ENCODE results near the gene LEPROT.

DNA sequence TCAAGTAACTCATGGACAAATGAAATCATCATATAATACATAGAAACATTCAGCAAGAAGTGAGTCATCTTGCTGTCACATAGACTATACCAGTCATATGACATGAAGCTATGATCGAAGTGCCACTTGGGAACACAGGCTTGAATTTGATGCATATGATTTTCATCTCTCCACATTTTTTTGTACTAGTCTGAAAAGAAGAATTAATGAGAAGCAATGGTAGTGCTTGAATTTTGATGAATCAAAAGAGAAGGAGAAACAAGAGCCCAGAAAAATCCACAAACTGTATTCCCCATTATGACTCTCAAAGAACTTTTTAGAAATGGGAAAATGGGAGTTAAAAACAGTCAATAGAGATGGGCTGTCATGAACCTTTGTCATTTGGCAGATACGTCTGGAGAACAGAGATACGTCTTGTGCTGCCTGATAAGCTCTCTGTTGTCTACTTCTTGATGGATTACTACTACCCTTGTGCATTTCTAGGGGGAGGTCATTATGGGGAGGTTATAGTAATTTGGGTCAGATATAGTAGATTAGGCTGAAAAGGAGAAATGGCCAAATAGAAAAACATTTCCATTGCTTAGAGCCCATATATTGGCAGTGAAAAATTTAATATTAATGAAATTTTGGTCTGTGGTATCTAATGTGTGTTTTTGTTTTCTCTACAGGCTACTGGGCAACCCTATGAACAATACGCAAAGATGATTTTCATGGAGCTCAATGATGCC is 8.0 kb upstream of the LEPROT start:
- TF ChIP-seq, protein P1, sequence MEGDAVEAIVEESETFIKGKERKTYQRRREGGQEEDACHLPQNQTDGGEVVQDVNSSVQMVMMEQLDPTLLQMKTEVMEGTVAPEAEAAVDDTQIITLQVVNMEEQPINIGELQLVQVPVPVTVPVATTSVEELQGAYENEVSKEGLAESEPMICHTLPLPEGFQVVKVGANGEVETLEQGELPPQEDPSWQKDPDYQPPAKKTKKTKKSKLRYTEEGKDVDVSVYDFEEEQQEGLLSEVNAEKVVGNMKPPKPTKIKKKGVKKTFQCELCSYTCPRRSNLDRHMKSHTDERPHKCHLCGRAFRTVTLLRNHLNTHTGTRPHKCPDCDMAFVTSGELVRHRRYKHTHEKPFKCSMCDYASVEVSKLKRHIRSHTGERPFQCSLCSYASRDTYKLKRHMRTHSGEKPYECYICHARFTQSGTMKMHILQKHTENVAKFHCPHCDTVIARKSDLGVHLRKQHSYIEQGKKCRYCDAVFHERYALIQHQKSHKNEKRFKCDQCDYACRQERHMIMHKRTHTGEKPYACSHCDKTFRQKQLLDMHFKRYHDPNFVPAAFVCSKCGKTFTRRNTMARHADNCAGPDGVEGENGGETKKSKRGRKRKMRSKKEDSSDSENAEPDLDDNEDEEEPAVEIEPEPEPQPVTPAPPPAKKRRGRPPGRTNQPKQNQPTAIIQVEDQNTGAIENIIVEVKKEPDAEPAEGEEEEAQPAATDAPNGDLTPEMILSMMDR (IDR thresholded peaks at IDR 0.05 in 2 of 3, conservative IDR thresholded peaks at IDR 0.05 in 1 of 3; ENCODE audit: borderline replicate concordance in 1 of 3, insufficient read depth in 1 of 3, low read depth in 2 of 3, low read length in 2 of 3), result no peak
- TF ChIP-seq EGR1 (IDR thresholded peaks at IDR 0.05; ENCODE audit: low read depth), result no peak
